RWPE1 (cell line): ENCODE data around the gene KRTAP4-1.
"Not testable (repeated sequence)": the region's sequence is repeated elsewhere in the genome, so short reads cannot be mapped to it uniquely, and the experiment has no call there.

ENCODE experiments used
- CTCF ChIA-PET: fragments of 350-600 bp; sonication (Branson Sonifier 250); formaldehyde crosslinking; extraction: SDS; loops from one replicate; lab custom pipeline; 2021; lab: Yijun Ruan, JAX
- POLR2A ChIA-PET: fragments of 400-600 bp; formaldehyde crosslinking; extraction: SDS; loops from one replicate; lab custom pipeline; 2020; ENCODE audit warnings: antibody characterized with exemption; ENCODE audit not compliant: low non-redundant PET; lab: Yijun Ruan, JAX
- DNase-seq: peaks from one replicate; pipeline ENCODE4 v3.0.0; 2012; ENCODE audit warnings: low spot score
- H3K27ac ChIP-seq: fragments of 450-650 bp; 2 replicates; pipeline ENCODE4 v1.5.1; 2017
- TF ChIP-seq, protein P1 (sequence below): fragments of 450-650 bp; conservative IDR thresholded peaks from 2 replicates; pipeline ENCODE4 v1.5.1; 2017; ENCODE audit warnings: low read depth, mild to moderate bottlenecking

KRTAP4-1 gene

DNA sequence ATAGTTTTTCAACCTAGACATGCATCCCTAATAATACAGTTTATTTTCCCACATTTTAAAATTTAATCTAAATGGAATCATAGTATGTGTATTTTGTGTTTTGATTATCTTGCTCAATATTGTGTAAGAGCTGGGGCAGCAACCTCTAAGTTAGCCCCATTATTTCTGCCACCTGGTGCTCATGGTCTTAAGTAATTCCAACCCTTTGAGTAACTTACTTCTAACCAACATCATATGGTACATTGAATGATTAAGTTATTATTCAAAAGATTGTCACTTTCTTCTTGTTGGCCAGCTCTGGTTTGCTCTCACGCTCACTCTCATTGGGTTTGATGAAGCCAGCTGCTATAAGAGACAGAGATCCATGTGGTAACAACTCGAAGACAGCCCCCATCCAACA is 12.8 kb downstream of the KRTAP4-1 start:
- TF ChIP-seq, protein P1, sequence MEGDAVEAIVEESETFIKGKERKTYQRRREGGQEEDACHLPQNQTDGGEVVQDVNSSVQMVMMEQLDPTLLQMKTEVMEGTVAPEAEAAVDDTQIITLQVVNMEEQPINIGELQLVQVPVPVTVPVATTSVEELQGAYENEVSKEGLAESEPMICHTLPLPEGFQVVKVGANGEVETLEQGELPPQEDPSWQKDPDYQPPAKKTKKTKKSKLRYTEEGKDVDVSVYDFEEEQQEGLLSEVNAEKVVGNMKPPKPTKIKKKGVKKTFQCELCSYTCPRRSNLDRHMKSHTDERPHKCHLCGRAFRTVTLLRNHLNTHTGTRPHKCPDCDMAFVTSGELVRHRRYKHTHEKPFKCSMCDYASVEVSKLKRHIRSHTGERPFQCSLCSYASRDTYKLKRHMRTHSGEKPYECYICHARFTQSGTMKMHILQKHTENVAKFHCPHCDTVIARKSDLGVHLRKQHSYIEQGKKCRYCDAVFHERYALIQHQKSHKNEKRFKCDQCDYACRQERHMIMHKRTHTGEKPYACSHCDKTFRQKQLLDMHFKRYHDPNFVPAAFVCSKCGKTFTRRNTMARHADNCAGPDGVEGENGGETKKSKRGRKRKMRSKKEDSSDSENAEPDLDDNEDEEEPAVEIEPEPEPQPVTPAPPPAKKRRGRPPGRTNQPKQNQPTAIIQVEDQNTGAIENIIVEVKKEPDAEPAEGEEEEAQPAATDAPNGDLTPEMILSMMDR, result no peak
- POLR2A ChIA-PET, result no interaction called here
- CTCF ChIA-PET, result interaction anchor here (0.6 to 1.2 kb wide), 2 partner anchors 11 to 21 kb away, joined by 3 read pairs; no protein-coding TSS in a partner anchor
- DNase-seq, result no peak
- H3K27ac ChIP-seq, result no peak overlapping the region

DNA sequence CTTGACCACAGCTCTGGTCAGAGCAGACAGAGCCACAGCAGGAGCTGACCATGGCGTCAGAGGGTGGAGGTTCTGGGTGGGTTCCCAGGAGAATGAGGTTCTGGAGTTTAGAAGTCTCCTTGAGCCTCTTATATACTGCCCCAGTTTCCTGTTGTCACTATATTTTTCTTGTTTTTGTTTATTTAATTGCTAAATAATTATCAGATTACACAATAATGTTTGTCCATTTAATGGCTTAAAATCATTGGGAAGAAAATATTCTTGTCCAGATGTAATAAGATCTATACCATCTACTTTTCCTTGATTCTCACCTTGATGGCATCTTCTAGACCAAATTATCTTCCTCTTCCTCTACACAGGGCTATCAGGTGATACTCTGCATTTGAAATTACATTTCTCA is 16.6 kb downstream of the KRTAP4-1 start, which contains the start of gene KRTAP4-3:
KRTAP4-3 (minus strand) TSS at position 101 of the 400 bp plus-strand sequence; CDS start at position 52, 49 bp downstream.
- TF ChIP-seq, protein P1, result no peak
- ChIA-PET POLR2A (no interaction called here), CTCF (no interaction called here)
- DNase-seq, result no peak
- H3K27ac ChIP-seq, result no peak within 1 kb of the TSS

DNA sequence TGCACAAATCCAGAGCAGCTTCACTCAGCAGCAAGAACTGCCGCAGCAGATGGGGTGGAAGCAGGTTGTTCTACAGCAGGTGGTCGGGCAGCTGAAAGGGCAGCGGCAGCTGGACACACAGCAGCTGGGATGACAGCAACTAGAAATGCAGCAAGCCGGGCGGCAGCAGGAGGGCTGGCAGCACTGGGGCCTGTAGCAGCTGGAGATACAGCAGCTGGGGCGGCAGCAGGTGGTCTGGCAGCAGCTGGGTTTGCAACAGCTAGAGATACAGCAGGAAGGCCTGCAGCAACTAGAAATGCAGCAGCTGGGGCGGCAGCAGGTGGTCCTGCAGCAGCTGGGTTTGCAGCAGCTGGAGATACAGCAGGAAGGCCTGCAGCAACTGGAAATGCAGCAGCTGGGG is 17.1 kb downstream of the KRTAP4-1 start:
- ChIA-PET CTCF (no interaction called here), POLR2A (no interaction called here)
- TF ChIP-seq, protein P1, result no peak
- DNase-seq, result no peak
- H3K27ac ChIP-seq, result no peak overlapping the region

DNA sequence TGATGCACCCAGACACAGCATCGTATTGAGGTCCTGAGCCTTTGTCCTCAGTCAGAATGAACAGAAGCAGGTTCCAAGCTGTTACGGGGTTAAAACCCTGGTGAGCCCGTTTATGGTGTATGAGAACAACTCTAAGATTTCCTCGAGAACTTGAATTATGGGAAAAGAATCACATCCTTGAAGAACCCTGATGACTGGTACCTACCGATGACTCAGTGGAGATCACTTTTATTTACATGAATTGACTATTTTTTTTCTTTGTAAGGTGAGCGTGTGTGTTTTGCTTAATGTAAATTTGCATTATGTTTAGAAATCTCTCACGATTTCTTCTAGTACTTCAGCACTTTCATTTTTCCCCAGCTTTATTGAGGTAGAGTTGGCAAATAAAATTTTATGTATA is 20.9 kb downstream of the KRTAP4-1 start:
- ChIA-PET CTCF (no interaction called here), POLR2A (no interaction called here)
- DNase-seq, result peak; percentile 9
- H3K27ac ChIP-seq, result no peak overlapping the region
- TF ChIP-seq, protein P1, result no peak

DNA sequence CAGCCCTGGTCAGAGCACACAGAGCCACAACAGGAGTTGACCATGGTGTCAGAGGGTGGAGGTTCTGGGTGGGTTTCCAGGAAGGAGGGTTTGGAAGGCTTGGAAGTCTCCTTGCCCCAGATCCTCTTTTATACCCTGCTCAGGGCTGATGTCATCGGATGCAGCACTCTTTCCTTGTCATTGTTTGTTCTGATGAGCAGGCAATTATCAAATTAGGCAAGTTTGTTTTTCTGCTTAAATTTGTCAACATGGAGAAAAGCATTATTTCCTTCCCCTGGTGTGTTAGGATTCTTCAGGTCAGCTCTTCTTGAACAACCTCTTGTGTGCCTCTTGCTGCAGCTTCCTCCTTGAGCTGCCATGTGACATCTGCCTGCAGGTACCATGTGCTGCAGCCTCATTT is 24.1 kb downstream of the KRTAP4-1 start, which contains the start of gene KRTAP4-4:
KRTAP4-4 (minus strand) TSS at position 101 of the 400 bp plus-strand sequence; CDS start at position 44, 57 bp downstream.
- H3K27ac ChIP-seq, result no peak within 1 kb of the TSS
- TF ChIP-seq, protein P1, result no peak
- no peak for DNase-seq
- ChIA-PET POLR2A (no interaction called here), CTCF (no interaction called here)

DNA sequence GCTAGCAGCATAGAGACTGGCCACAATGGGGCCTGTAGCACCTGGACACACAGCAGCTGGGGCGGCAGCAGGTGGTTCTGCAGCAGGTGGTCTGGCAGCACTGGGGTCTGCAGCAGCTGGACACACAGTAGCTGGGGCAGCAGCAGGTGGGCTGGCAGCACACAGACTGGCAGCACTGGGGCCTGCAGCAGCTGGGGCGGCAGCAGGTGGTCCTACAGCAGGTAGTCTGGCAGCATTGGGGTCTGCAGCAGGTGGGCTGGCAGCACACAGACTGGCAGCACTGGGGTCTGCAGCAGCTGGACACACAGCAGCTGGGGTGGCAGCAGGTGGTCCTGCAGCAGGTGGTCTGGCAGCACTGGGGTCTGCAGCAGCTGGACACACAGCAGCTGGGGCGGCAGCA is 24.5 kb downstream of the KRTAP4-1 start:
- CTCF ChIA-PET, POLR2A ChIA-PET: not testable (repeated sequence)

DNA sequence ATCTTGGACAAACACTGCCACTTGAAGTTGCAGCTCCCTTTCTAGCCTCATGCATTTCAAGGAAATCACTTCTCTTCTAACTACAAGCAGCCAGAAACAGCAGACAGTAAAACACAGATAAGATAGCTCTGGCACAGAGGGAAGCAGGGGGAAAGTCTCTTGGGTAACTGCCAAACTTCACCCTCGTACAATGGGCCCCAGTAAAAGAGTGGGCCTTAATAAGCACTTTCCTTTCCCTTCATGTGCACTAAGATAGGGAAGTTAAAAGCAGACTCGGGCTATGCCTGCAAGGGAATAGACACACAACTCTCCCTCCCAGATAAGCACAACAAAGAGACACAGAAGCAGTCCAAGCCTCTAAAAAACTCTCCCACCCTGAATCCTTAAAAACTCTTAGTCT is 30.9 kb downstream of the KRTAP4-1 start:
- ChIA-PET CTCF (no interaction called here), POLR2A (no interaction called here)
- TF ChIP-seq, protein P1, result no peak
- DNase-seq, result no peak
- no peak overlapping the region for H3K27ac ChIP-seq

More for the DNA sequence above, 24.5 kb downstream of the KRTAP4-1 start:
- not testable (repeated sequence) for H3K27ac ChIP-seq, DNase-seq
